ENCODE measurements around the gene FURIN. TPM values are rescaled to one million over a fixed set of nuclear protein-coding genes. Genes with fewer than 3 reads are reported as not detected.
"Not testable (repeated sequence)": the region's sequence is repeated elsewhere in the genome, so short reads cannot be mapped to it uniquely, and the experiment has no call there.

Gene FURIN
- total and polyA plus RNA-seq, 12 donors = 29.5 to 82.5 (median 40.9) TPM

GRCh38 chr15:90845201-90845949, 23.0 kb upstream of the FURIN start:
- TF ChIP-seq CTCF (IDR thresholded peaks at IDR 0.05) = no peak
- Histone ChIP-seq H3K4me3 (no peak overlapping the region), H3K36me3 (no peaks in the 10 kb centered on the region), H3K4me1 (peaks cover 0 to 30% (median 0%) of the 10 kb centered on the region in 9 donors), H3K9me3 (no peaks in the 10 kb centered on the region), H3K27ac (peak overlapping the region in 1 of 10 donors; percentile 88), H3K27me3 (no peaks in the 10 kb centered on the region)
- peak in 3 of 8 donors; percentile 51 to 76 (median 55) for ATAC-seq
- no peak for DNase-seq
- WGBS, 2 donors = 84 to 87% methylated on average over 9 of the region's 9 CpGs
- intact Hi-C loops (cut with DNase I) = no loop called here

GRCh38 chr15:90849424-90849823, 19.0 kb upstream of the FURIN start:
- H3K4me3 ChIP-seq; intact Hi-C loops (cut with DNase I); H3K36me3 ChIP-seq; H3K27me3 ChIP-seq; ATAC-seq; H3K27ac ChIP-seq; DNase-seq; H3K9me3 ChIP-seq: not testable (repeated sequence)
- H3K4me1 ChIP-seq = peaks cover 0 to 30% (median 0%) of the 10 kb centered on the region in 9 donors
- WGBS, 2 donors = 96 to 100% methylated on average over 1 of the region's 1 CpG

GRCh38 chr15:90851114-90851513, 17.3 kb upstream of the FURIN start:
- intact Hi-C loops (cut with DNase I) = no loop called here
- 80 to 85% methylated on average over 6 of the region's 6 CpGs for WGBS, 2 donors
- ATAC-seq (no peak), DNase-seq (no peak)
- no peaks in the 10 kb centered on the region for H3K36me3 ChIP-seq
- no peak for TF ChIP-seq CTCF (IDR thresholded peaks at IDR 0.05)
- no peaks in the 10 kb centered on the region for H3K9me3 ChIP-seq
- no peak overlapping the region for H3K27ac ChIP-seq
- H3K4me1 ChIP-seq = peaks cover 0 to 17% (median 0%) of the 10 kb centered on the region in 9 donors
- H3K4me3 ChIP-seq = no peak overlapping the region
- H3K27me3 ChIP-seq = no peaks in the 10 kb centered on the region

GRCh38 chr15:90851940-90852339, 16.4 kb upstream of the FURIN start:
- peaks cover 0 to 21% (median 0%) of the 10 kb centered on the region in 9 donors for H3K4me1 ChIP-seq
- no peaks in the 10 kb centered on the region for H3K36me3 ChIP-seq
- H3K9me3 ChIP-seq = no peaks in the 10 kb centered on the region
- intact Hi-C loops (cut with DNase I) = no loop called here
- DNase-seq = no peak
- H3K4me3 ChIP-seq = no peak overlapping the region
- WGBS, 2 donors = 86 to 89% methylated on average over 5 of the region's 5 CpGs
- H3K27me3 ChIP-seq = no peaks in the 10 kb centered on the region
- no peak for ATAC-seq
- TF ChIP-seq CTCF (IDR thresholded peaks at IDR 0.05) = no peak
- H3K27ac ChIP-seq = peak overlapping the region in 1 of 10 donors; percentile 10

GRCh38 chr15:90855139-90855538, 13.2 kb upstream of the FURIN start:
- DNase-seq (no peak), ATAC-seq (no peak)
- no peak for TF ChIP-seq CTCF (IDR thresholded peaks at IDR 0.05)
- no peaks in the 10 kb centered on the region for H3K36me3 ChIP-seq
- H3K9me3 ChIP-seq = no peaks in the 10 kb centered on the region
- WGBS, 2 donors = 84 to 92% methylated on average over 9 of the region's 9 CpGs
- peaks cover 3 to 32% (median 7%) of the 10 kb centered on the region in 9 donors for H3K4me1 ChIP-seq
- no peak overlapping the region for H3K27ac ChIP-seq
- intact Hi-C loops (cut with DNase I) = no loop called here
- no peaks in the 10 kb centered on the region for H3K27me3 ChIP-seq
- H3K4me3 ChIP-seq = no peak overlapping the region

Measured in heart right ventricle (tissue), 16 donors.